ENCODE results near the gene C14orf132.

DNA sequence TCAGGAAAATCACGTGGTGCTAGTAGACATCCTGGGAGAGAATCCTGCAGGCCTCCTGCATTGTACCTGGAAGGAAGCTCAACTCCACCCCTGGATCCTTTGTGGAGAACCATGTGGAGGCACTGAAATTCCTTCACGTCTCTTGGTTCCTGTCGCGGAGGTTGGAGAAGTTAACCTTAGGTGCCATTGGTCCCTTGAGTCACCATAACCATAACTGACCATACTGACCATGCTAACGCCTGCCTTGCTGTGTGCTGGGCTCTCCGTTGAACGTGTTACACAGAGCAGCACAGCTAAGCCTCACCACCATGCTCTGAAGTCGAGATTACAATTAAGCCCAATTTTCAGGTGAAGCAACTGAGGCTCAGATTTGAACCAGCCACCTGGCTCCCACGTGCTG is 18.6 kb downstream of the C14orf132 start:
- TF ChIP-seq, protein P1, sequence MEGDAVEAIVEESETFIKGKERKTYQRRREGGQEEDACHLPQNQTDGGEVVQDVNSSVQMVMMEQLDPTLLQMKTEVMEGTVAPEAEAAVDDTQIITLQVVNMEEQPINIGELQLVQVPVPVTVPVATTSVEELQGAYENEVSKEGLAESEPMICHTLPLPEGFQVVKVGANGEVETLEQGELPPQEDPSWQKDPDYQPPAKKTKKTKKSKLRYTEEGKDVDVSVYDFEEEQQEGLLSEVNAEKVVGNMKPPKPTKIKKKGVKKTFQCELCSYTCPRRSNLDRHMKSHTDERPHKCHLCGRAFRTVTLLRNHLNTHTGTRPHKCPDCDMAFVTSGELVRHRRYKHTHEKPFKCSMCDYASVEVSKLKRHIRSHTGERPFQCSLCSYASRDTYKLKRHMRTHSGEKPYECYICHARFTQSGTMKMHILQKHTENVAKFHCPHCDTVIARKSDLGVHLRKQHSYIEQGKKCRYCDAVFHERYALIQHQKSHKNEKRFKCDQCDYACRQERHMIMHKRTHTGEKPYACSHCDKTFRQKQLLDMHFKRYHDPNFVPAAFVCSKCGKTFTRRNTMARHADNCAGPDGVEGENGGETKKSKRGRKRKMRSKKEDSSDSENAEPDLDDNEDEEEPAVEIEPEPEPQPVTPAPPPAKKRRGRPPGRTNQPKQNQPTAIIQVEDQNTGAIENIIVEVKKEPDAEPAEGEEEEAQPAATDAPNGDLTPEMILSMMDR (IDR thresholded peaks at IDR 0.05), result no peak
- no peak for TF ChIP-seq POLR2AphosphoS5 (IDR thresholded peaks at IDR 0.05)
- no peak for TF ChIP-seq POLR2A (IDR thresholded peaks at IDR 0.05)
